DMS114 treated with DMSO at 0.1 percent for 48 hours (cell line): ENCODE data around the gene USP7.

Source experiments
- DNase-seq: peaks from one replicate; lab custom pipeline; 2025; ENCODE audit not compliant: unreplicated experiment; lab: John Stamatoyannopoulos, UW

Gene USP7

GRCh38 chr16:8903004-8903403, 60.7 kb downstream of the USP7 start:
- no peak for DNase-seq

DNA sequence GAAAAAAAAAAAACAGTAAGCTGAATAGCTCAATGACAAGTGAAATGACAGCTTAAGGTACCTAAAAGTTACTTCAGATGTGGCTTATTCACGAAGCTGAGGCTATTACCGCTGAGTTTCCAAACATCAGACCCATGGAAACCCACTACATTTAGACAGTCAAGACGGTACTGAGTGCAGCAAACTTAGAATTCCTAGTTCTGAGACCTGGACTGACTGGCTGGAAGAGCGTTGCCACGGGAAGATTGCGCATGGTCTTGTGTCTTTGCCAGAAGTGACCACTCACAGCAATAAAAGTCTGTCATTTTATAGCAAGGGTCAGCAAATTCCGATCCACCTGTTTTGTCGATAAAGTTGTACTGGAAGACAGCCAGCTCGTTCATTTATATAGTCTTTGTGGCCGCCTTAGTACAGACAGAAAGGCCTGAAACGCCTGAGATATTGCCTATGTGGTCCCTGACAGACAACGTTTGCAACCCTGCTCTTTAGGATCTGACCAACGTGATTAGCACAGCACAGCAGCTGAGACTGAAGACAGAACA, 62.3 kb downstream of the USP7 start:
- DNase-seq, result no peak

DNA sequence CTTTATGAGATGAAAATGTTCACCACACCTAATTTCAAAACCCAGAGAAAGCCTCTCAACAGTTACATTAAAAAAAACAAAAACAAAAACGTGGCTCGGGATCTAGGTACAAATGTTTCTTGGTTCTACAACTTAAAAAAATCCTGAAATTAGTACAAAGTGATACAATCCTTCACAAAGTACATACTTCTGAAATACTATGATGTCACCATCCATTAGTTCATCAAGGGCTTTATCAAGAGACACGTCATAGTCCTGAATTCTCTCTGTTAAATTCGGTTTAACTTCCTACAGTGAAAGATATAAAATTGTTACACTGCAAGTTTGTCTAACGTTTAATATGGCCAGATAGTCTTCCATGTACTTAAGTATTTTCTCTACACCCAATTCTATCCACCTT, 63.4 kb downstream of the USP7 start:
- DNase-seq, result no peak

DNA sequence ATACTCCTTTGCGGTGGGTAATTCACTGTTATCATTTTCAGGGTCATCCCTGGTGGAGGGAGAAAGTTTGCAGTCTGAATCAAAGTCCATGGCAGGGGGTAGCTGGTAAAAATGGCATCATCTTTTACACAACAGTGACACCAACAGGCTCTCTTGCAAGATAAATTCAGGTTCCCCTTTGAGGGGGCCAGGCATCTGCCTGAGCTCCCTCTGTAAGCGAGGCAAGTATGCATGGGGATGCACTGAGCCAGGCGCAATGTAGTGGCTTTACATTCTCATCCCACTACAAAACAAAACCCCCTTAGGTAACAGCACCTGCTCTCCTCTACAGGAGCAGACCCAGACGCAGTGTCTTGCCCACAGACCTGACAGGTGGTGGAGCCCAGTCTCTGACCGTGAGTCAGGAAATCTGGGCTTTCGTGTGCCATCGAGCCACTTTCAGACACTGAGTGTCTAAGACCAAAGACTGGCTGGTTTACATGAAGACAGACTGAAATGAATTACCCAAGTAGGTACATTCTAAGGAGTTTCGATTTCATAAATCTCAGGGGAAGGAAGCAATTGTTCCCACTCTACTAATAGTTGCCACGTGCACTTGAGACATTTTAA, 63.9 kb downstream of the USP7 start:
- no peak for DNase-seq

GRCh38 chr16:8898660-8899318, 64.9 kb downstream of the USP7 start:
- no peak for DNase-seq

DNA sequence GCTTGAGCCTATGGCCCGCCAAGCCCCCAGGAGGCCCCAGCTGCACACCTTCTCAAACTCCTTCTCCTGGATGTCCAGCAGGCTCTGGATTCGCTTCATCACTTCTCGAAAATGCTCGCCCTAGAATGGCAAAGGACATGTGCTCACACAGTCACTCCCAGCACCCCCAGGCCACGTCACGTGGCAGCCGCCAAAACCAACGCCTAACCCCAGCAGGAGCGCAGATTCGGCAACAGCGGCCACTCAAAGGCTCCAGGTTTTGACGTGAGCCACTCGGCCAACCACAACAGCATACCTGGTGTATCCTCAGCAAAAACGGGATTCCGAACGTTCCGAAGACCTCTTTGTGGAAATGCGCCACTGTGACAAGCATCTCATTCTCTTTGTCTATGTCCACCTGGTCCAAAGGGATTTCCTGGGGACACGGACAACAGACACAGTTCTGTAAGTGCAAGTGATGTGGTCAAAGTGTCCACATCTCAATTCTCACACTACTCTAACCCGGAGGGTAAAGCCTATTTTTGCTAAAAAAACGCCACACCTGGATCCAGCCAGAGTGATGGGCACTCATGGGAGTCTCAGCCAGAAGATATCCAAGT, 68.9 kb downstream of the USP7 start:
- no peak for DNase-seq

- no peak for DNase-seq
Observed at GRCh38 chr16:8893976-8894690, 69.6 kb downstream of the USP7 start.

GRCh38 chr16:8893426-8893825, 70.3 kb downstream of the USP7 start:
- DNase-seq, result no peak

GRCh38 chr16:8892101-8892575, 71.6 kb downstream of the USP7 start:
- no peak for DNase-seq

- DNase-seq, result no peak
Observed at GRCh38 chr16:8890549-8890921, 73.2 kb downstream of the USP7 start.

- DNase-seq, result no peak
Observed at GRCh38 chr16:8889893-8890548, 73.7 kb downstream of the USP7 start.

DNA sequence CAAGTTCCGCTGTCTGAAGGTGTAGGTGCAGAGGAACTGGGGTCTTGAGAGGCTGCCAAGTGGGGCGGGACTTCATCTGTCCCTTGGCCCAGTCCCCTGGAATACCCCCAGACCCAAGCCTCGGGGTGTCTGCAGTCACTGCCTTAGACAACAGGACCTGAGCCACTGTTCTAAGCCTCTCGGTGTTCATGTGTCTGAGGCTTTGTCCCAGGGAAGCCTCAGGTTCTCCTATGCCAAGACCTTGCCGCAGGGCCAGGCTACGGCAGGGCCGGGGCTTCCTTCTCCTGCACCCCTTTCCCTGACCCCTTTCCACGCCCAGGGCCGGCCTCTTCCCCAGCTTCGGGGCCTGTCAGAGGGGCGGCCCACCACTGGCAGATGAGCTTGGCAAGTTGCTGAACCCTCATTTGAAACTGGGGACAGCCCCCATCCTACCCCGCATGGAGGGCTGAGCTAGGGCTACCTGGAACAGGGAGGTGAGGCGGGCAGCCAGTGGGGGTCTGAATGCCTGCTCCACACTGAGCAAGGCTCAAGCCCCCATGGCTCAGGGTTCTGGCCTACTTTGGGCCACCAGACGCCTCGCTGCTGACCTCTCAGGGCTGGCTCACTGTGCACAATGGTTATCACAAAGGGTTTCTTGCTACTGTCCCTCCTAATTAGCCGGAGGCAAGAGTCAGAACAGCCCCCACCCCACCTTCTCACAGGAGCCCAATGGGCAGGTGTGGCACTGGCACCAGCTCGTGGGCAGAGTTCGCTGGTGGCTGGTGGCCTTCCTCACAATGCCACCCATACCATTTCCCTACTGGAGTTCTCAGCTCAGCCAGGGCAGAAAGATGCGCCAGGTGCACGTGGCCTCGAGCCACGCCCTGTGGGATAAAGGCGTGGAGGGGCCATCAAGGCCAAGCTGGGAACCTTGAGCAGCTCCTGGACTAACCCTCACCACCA, 74.5 kb downstream of the USP7 start:
- no peak for DNase-seq

DNA sequence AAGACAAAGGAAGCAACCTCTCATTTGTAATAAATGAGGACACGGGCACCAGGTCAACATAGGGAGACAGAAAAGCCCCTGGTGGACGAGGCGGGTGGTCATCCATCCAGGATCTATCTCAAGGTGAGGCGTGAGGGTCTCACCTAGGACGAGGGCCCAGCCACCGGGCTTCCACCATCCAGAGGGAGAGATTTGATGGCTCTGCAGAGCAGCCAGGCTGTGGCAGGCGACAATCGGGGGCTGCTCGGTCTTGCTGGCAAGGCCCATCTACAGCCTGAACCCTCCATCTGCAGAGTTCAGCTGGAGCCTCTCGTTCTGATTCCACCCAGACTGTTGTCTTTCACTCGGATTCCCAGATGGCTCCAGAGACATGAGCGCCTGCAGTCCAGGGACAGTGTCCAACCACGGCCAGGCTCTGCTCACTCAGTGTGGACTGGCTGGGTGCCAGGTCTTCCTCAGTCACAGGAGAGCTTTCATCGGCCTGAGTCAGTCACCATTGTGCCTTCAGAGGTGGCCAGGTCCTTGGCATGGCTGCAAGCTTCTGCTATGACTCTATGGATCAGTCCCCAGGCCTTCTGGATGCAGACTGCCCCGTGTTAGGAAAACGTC, 75.7 kb downstream of the USP7 start:
- no peak for DNase-seq

GRCh38 chr16:8887431-8887765, 76.3 kb downstream of the USP7 start:
- DNase-seq, result no peak

- DNase-seq, result no peak
Observed at GRCh38 chr16:8886593-8887430, 76.9 kb downstream of the USP7 start.

DNA sequence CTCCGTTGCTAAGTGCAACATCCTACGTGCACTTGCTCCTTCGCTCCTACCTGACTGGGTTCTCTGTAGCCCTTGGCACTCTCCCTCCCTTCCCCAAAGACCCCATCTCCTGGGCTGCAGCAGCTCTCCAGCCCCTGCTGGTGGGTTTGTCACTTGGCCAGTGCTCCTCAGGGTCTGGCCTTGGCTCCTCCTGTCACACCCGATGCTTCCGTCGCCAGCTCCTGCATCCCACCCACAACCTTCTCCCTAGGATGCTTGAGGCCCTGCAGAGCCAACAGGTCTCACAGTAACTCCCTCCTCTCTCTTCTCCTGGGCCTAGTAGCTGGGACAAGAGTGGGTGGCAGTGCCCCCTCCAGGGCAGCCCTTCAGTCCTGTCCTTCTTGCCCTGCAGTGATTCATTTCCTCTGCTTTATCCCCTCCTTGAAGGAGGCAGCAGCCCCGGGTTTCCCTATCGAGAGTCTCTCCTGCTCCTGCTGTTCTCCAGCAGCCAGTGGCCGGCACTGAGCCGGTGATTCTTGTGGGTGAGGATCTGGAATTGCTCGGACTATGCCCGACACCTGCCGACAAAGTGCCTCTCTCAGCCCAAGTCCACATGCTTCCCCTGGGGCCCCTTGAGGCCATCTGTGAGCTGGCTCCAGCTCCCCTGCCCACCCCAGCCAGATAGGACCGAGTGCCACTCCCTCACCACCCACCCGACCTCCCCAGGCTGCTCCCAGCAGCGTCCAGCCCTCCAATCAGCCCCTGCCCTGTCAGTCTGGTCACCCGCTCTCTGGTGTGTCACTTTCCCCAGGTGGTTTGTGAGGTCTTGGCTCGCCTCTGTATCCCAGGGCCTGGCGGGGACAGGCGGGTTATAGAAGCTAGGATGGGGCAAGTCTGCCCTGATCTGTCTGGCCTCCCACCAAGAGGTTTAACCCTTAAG, 77.8 kb downstream of the USP7 start:
- no peak for DNase-seq

DNA sequence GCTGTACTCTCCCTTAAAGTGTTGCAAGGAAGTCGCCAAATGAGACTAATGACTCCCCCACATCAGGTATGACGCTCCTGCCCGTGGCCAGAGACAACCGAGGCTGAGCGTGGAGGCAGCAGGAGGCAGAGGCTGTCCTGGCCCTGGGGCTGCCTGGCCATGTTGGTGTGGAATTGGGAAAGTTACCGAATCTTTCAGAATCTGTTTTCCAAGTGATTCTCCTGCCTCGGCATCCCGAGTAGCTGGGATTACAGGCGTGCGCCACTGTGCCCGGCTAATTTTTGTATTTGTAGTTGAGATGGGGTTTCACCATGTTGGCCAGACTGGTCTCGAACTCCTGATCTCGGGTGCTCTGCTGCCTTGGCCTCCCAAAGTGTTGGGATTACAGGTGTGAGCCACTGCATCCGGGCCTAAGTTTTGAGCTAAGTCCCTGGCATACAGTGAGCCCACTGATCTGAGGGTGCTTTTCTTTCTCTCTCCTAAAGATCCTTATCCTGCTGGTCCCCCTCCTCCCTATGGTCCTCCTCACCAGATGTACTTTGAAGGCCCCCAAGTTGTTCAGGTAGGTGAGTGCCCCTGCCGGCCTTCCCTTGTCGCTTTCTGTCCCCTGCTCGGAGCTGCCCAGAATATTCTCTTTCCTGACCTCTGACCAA, 80.9 kb downstream of the USP7 start:
- no peak for DNase-seq
